AG20443 (cell line): Measurements from ENCODE around the gene MICB.
"Not testable (repeated sequence)": the region's sequence is repeated elsewhere in the genome, so short reads cannot be mapped to it uniquely, and the experiment has no call there.

ENCODE experiments used
- DNase-seq: peaks from one replicate; pipeline ENCODE4 v3.0.0; 2012; ENCODE audit warnings: low spot score, mixed read lengths

Gene MICB

GRCh38 chr6:31509036-31509435, 11.1 kb downstream of the MICB start:
- not testable (repeated sequence) for DNase-seq

- no peak for DNase-seq
These were observed 12.1 kb downstream of the MICB start for GRCh38 chr6:31510007-31510406.

GRCh38 chr6:31513456-31514165, 15.7 kb downstream of the MICB start:
- no peak for DNase-seq

- no peak for DNase-seq
These were observed 23.9 kb downstream of the MICB start for GRCh38 chr6:31521835-31522234.

- DNase-seq, result no peak
These were observed 27.6 kb downstream of the MICB start for GRCh38 chr6:31525553-31525931.

- peak; percentile 42 for DNase-seq
These were observed 28.1 kb downstream of the MICB start for GRCh38 chr6:31525932-31526591.

GRCh38 chr6:31528307-31528777, 30.4 kb downstream of the MICB start:
- no peak for DNase-seq

- no peak for DNase-seq
These were observed 30.9 kb downstream of the MICB start, which contains the start of gene MCCD1 for GRCh38 chr6:31528821-31529328. TSS of gene MCCD1 (plus strand) at chr6:31528962. CDS start at chr6:31529015, 53 bp downstream.

- no peak for DNase-seq
These were observed 31.6 kb downstream of the MICB start for GRCh38 chr6:31529329-31530150.

- DNase-seq, result no peak
These were observed 32.7 kb downstream of the MICB start for GRCh38 chr6:31530659-31531058.

- DNase-seq, result no peak
These were observed 33.2 kb downstream of the MICB start for GRCh38 chr6:31531162-31531561.

- DNase-seq, result no peak
These were observed 34.1 kb downstream of the MICB start for GRCh38 chr6:31531771-31532643.

GRCh38 chr6:31532644-31533454, 34.9 kb downstream of the MICB start:
- DNase-seq, result no peak

- DNase-seq, result no peak
These were observed 35.5 kb downstream of the MICB start for GRCh38 chr6:31533455-31533841.

GRCh38 chr6:31534011-31534410, 36.1 kb downstream of the MICB start:
- DNase-seq, result no peak

GRCh38 chr6:31534521-31535040, 36.6 kb downstream of the MICB start:
- no peak for DNase-seq

- DNase-seq, result no peak
These were observed 37.8 kb downstream of the MICB start for GRCh38 chr6:31535538-31536324.

- no peak for DNase-seq
These were observed 41.0 kb downstream of the MICB start for GRCh38 chr6:31538805-31539400.

GRCh38 chr6:31540640-31541039, 42.7 kb downstream of the MICB start:
- no peak for DNase-seq
